ENCODE measurements around the gene USP17L13. TPM values are rescaled to one million over a fixed set of nuclear protein-coding genes. Genes with fewer than 3 reads are reported as not detected.
"Not testable (repeated sequence)": the region's sequence is repeated elsewhere in the genome, so short reads cannot be mapped to it uniquely, and the experiment has no call there.

USP17L13 gene, protein sequence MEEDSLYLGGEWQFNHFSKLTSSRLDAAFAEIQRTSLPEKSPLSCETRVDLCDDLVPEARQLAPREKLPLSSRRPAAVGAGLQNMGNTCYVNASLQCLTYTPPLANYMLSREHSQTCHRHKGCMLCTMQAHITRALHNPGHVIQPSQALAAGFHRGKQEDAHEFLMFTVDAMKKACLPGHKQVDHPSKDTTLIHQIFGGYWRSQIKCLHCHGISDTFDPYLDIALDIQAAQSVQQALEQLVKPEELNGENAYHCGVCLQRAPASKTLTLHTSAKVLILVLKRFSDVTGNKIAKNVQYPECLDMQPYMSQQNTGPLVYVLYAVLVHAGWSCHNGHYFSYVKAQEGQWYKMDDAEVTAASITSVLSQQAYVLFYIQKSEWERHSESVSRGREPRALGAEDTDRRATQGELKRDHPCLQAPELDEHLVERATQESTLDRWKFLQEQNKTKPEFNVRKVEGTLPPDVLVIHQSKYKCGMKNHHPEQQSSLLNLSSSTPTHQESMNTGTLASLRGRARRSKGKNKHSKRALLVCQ
- total RNA-seq = not detected

DNA sequence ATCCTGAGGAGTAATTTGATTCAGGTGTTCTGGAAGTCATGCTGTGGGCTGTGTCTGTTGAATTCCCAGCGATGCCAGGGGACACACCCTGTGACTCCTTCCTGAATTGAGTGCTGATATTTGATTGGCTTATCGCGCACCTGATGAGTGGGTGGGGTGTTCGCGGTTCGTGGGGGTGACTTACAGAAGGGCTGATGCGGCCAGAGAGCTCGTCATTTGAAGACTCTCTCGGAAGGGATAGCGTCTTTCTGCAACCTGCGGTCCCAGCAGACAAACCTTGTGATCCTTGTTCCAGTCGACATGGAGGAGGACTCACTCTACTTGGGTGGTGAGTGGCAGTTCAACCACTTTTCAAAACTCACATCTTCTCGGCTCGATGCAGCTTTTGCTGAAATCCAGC is at the start of gene USP17L13:
Gene USP17L13, plus strand, starts transcription at position 301 of the 400 bp plus-strand sequence. Its CDS starts 0 bp downstream, at position 301.
- not testable (repeated sequence) for DNase-seq (ENCODE audit: low spot score)

DNA sequence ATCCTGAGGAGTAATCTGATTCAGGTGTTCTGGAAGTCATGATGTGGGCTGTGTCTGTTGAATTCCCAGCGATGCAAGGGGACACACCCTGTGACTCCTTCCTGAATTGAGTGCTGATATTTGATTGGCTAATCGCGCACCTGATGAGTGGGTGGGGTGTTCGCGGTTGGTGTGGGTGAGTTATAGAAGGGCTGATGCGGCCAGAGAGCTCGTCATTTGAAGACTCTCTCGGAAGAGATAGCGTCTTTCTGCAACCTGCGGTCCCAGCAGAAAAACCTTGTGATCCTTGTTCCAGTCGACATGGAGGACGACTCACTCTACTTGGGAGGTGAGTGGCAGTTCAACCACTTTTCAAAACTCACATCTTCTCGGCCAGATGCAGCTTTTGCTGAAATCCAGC is 14.3 kb upstream of the USP17L13 start, which contains the start of gene USP17L10:
Gene USP17L10, plus strand, starts transcription at position 301 of the 400 bp plus-strand sequence. Its CDS starts 0 bp downstream, at position 301.
- DNase-seq (ENCODE audit: low spot score) = not testable (repeated sequence)

DNA sequence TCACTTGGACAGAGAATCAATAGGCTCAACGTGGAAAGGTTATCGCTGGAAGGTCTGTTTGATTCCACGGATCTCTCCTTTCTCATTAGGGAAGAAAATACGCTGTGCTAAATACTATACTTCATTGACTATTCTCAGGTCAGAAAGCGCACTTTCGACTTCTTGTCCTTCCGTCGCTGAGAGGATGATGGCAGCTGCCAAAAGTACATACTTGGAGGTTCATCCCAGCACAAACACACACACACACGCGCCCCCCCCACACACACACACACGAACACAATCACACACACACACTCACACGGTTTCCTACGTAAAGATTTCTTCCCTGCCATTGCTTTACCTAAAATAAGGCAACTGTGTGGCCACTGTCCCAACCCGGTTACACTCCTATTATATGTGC is 10.0 kb upstream of the USP17L13 start:
- not testable (repeated sequence) for DNase-seq (ENCODE audit: low spot score)

DNA sequence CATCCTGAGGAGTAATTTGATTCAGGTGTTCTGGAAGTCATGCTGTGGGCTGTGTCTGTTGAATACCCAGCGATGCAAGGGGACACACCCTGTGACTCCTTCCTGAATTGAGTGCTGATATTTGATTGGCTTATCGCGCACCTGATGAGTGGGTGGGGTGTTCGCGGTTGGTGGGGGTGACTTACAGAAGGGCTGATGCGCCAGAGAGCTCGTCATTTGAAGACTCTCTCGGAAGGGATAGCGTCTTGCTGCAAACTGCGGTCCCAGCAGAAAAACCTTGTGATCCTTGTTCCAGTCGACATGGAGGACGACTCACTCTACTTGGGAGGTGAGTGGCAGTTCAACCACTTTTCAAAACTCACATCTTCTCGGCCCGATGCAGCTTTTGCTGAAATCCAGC is 9.6 kb upstream of the USP17L13 start, which contains the start of gene USP17L11:
Gene USP17L11, plus strand, starts transcription at position 301 of the 400 bp plus-strand sequence. Its CDS starts 0 bp downstream, at position 301.
- not testable (repeated sequence) for DNase-seq (ENCODE audit: low spot score)

DNA sequence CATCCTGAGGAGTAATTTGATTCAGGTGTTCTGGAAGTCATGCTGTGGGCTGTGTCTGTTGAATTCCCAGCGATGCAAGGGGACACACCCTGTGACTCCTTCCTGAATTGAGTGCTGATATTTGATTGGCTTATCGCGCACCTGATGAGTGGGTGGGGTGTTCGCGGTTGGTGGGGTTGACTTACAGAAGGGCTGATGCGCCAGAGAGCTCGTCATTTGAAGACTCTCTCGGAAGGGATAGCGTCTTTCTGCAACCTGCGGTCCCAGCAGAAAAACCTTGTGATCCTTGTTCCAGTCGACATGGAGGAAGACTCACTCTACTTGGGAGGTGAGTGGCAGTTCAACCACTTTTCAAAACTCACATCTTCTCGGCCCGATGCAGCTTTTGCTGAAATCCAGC is 4.8 kb upstream of the USP17L13 start, which contains the start of gene USP17L12:
Gene USP17L12, plus strand, starts transcription at position 301 of the 400 bp plus-strand sequence. Its CDS starts 0 bp downstream, at position 301.
- DNase-seq (ENCODE audit: low spot score) = not testable (repeated sequence)

DNA sequence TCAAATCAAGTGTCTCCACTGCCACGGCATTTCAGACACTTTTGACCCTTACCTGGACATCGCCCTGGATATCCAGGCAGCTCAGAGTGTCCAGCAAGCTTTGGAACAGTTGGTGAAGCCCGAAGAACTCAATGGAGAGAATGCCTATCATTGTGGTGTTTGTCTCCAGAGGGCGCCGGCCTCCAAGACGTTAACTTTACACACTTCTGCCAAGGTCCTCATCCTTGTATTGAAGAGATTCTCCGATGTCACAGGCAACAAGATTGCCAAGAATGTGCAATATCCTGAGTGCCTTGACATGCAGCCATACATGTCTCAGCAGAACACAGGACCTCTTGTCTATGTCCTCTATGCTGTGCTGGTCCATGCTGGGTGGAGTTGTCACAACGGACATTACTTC is 5.6 kb downstream of the USP17L13 start:
- DNase-seq (ENCODE audit: low spot score) = peak; percentile 6

DNA sequence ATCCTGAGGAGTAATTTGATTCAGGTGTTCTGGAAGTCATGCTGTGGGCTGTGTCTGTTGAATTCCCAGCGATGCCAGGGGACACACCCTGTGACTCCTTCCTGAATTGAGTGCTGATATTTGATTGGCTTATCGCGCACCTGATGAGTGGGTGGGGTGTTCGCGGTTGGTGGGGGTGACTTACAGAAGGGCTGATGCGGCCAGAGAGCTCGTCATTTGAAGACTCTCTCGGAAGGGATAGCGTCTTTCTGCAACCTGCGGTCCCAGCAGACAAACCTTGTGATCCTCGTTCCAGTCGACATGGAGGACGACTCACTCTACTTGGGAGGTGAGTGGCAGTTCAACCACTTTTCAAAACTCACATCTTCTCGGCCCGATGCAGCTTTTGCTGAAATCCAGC is 9.4 kb downstream of the USP17L13 start, which contains the start of gene USP17L15:
Gene USP17L15, plus strand, starts transcription at position 301 of the 400 bp plus-strand sequence. Its CDS starts 0 bp downstream, at position 301.
- not testable (repeated sequence) for DNase-seq (ENCODE audit: low spot score)

DNA sequence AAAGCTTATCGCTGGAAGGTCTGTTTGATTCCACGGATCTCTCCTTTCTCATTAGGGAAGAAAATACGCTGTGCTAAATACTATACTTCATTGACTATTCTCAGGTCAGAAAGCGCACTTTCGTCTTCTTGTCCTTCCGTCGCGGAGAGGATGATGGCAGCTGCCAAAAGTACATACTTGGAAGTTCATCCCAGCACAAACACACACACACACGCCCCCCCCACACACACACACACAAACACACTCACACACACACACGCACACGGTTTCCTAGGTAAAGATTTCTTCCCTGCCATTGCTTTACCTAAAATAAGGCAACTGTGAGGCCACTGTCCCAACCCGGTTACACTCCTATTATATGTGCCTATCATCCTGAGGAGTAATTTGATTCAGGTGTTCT is 13.8 kb downstream of the USP17L13 start:
- DNase-seq (ENCODE audit: low spot score) = not testable (repeated sequence)

DNA sequence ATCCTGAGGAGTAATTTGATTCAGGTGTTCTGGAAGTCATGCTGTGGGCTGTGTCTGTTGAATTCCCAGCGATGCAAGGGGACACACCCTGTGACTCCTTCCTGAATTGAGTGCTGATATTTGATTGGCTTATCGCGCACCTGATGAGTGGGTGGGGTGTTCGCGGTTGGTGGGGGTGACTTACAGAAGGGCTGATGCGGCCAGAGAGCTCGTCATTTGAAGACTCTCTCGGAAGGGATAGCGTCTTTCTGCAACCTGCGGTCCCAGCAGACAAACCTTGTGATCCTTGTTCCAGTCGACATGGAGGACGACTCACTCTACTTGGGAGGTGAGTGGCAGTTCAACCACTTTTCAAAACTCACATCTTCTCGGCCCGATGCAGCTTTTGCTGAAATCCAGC is 18.9 kb downstream of the USP17L13 start, which contains the start of gene USP17L17:
Gene USP17L17, plus strand, starts transcription at position 301 of the 400 bp plus-strand sequence. Its CDS starts 0 bp downstream, at position 301.
- DNase-seq (ENCODE audit: low spot score) = not testable (repeated sequence)

DNA sequence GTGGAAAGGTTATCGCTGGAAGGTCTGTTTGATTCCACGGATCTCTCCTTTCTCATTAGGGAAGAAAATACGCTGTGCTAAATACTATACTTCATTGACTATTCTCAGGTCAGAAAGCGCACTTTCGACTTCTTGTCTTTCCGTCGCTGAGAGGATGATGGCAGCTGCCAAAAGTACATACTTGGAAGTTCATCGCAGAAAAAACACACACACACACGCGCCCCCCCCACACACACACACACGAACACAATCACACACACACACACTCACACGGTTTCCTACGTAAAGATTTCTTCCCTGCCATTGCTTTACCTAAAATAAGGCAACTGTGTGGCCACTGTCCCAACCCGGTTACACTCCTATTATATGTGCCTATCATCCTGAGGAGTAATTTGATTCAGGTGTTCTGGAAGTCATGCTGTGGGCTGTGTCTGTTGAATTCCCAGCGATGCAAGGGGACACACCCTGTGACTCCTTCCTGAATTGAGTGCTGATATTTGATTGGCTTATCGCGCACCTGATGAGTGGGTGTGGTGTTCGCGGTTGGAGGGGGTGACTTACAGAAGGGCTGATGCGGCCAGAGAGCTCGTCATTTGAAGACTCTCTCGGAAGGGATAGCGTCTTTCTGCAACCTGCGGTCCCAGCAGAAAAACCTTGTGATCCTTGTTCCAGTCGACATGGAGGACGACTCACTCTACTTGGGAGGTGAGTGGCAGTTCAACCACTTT is 23.4 kb downstream of the USP17L13 start, which contains the start of gene USP17L18:
Gene USP17L18, plus strand, starts transcription at position 678 of the 728 bp plus-strand sequence. Its CDS starts 0 bp downstream, at position 678.
- DNase-seq (ENCODE audit: low spot score) = peak; percentile 17

DNA sequence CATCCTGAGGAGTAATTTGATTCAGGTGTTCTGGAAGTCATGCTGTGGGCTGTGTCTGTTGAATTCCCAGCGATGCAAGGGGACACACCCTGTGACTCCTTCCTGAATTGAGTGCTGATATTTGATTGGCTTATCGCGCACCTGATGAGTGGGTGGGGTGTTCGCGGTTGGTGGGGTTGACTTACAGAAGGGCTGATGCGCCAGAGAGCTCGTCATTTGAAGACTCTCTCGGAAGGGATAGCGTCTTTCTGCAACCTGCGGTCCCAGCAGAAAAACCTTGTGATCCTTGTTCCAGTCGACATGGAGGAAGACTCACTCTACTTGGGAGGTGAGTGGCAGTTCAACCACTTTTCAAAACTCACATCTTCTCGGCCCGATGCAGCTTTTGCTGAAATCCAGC is 28.4 kb downstream of the USP17L13 start, which contains the start of gene USP17L19:
Gene USP17L19, plus strand, starts transcription at position 301 of the 400 bp plus-strand sequence. Its CDS starts 0 bp downstream, at position 301.
- not testable (repeated sequence) for DNase-seq (ENCODE audit: low spot score)

DNA sequence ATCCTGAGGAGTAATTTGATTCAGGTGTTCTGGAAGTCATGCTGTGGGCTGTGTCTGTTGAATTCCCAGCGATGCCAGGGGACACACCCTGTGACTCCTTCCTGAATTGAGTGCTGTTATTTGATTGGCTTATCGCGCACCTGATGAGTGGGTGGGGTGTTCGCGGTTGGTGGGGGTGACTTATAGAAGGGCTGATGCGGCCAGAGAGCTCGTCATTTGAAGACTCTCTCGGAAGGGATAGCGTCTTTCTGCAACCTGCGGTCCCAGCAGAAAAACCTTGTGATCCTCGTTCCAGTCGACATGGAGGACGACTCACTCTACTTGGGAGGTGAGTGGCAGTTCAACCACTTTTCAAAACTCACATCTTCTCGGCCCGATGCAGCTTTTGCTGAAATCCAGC is 33.1 kb downstream of the USP17L13 start, which contains the start of gene USP17L20:
Gene USP17L20, plus strand, starts transcription at position 301 of the 400 bp plus-strand sequence. Its CDS starts 0 bp downstream, at position 301.
- not testable (repeated sequence) for DNase-seq (ENCODE audit: low spot score)

DNA sequence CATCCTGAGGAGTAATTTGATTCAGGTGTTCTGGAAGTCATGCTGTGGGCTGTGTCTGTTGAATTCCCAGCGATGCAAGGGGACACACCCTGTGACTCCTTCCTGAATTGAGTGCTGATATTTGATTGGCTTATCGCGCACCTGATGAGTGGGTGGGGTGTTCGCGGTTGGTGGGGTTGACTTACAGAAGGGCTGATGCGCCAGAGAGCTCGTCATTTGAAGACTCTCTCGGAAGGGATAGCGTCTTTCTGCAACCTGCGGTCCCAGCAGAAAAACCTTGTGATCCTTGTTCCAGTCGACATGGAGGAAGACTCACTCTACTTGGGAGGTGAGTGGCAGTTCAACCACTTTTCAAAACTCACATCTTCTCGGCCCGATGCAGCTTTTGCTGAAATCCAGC is 37.9 kb downstream of the USP17L13 start, which contains the start of gene USP17L21:
Gene USP17L21, plus strand, starts transcription at position 301 of the 400 bp plus-strand sequence. Its CDS starts 0 bp downstream, at position 301.
- not testable (repeated sequence) for DNase-seq (ENCODE audit: low spot score)

DNA sequence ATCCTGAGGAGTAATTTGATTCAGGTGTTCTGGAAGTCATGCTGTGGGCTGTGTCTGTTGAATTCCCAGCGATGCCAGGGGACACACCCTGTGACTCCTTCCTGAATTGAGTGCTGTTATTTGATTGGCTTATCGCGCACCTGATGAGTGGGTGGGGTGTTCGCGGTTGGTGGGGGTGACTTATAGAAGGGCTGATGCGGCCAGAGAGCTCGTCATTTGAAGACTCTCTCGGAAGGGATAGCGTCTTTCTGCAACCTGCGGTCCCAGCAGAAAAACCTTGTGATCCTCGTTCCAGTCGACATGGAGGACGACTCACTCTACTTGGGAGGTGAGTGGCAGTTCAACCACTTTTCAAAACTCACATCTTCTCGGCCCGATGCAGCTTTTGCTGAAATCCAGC is 42.6 kb downstream of the USP17L13 start, which contains the start of gene USP17L22:
Gene USP17L22, plus strand, starts transcription at position 301 of the 400 bp plus-strand sequence. Its CDS starts 0 bp downstream, at position 301.
- DNase-seq (ENCODE audit: low spot score) = not testable (repeated sequence)

DNA sequence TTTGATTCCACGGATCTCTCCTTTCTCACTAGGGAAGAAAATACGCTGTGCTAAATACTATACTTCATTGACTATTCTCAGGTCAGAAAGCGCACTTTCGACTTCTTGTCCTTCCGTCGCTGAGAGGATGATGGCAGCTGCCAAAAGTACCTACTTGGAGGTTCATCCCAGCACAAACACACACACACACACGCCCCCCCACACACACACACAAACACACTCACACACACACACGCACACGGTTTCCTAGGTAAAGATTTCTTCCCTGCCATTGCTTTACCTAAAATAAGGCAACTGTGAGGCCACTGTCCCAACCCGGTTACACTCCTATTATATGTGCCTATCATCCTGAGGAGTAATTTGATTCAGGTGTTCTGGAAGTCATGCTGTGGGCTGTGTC is 47.0 kb downstream of the USP17L13 start:
- DNase-seq (ENCODE audit: low spot score) = peak; percentile 33

Other genes with a start within 250 kb of the USP17L13 start
- gene FAM90A26, start 54.5 kb upstream of the USP17L13 start, total RNA-seq = not detected
- gene USP17L10, start 14.2 kb upstream of the USP17L13 start, total RNA-seq = not detected
- not detected for gene USP17L11, start 9.5 kb upstream of the USP17L13 start, total RNA-seq
- gene USP17L12, start 4.7 kb upstream of the USP17L13 start, total RNA-seq = not detected
- gene USP17L15, start 9.5 kb downstream of the USP17L13 start, total RNA-seq = not detected
- not detected for gene USP17L17, start 19.0 kb downstream of the USP17L13 start, total RNA-seq
- gene USP17L18, start 23.7 kb downstream of the USP17L13 start, total RNA-seq = not detected
- gene USP17L19, start 28.5 kb downstream of the USP17L13 start, total RNA-seq = not detected
- gene USP17L20, start 33.2 kb downstream of the USP17L13 start, total RNA-seq = not detected
- not detected for gene USP17L21, start 38.0 kb downstream of the USP17L13 start, total RNA-seq
- not detected for gene USP17L22, start 42.7 kb downstream of the USP17L13 start, total RNA-seq
- gene USP17L24, start 100.3 kb downstream of the USP17L13 start, total RNA-seq = not detected
- gene USP17L25, start 105.0 kb downstream of the USP17L13 start, total RNA-seq = not detected
- not detected for gene USP17L26, start 109.8 kb downstream of the USP17L13 start, total RNA-seq
- gene USP17L5, start 114.5 kb downstream of the USP17L13 start, total RNA-seq = not detected
- gene USP17L27, start 119.3 kb downstream of the USP17L13 start, total RNA-seq = not detected
- not detected for gene USP17L28, start 124.0 kb downstream of the USP17L13 start, total RNA-seq
- not detected for gene USP17L29, start 128.7 kb downstream of the USP17L13 start, total RNA-seq
- gene USP17L30, start 138.2 kb downstream of the USP17L13 start, total RNA-seq = not detected
- gene DEFB131A, start 219.5 kb downstream of the USP17L13 start, total RNA-seq = not detected